Activated B cell treated with CpG ODN at 0.5 μM for 24 hours (primary cell): Measurements from ENCODE around the gene LIMK2. TPM values are rescaled to one million over a fixed set of nuclear protein-coding genes. Genes with fewer than 3 reads are reported as not detected.

ENCODE experiments used
- ATAC-seq: fragments of 200-7000 bp; cut with Tn5 transposase; one replicate; pipeline ENCODE4 v1.10.0; 2021; ENCODE audit warnings: low read depth, mild to moderate bottlenecking, moderate library complexity
- CTCF ChIA-PET: fragments of 350-600 bp; sonication (Branson Sonifier 250); formaldehyde crosslinking; loops from one replicate; lab custom pipeline; 2021; ENCODE audit warnings: antibody characterized with exemption; lab: Charles Lee
- POLR2A ChIA-PET: fragments of 350-600 bp; sonication (Branson Sonifier 250); formaldehyde crosslinking; loops from one replicate; lab custom pipeline; 2021; ENCODE audit warnings: antibody characterized with exemption; lab: Charles Lee
- DNase-seq: peaks from one replicate; pipeline ENCODE4 v3.0.0; 2022
- H3K27ac Mint-ChIP-seq: one replicate; pipeline ENCODE4 v1.8.0; 2020; ENCODE audit warnings: mixed read lengths
- H3K27me3 Mint-ChIP-seq: one replicate; pipeline ENCODE4 v1.8.0; 2021; ENCODE audit warnings: mixed read lengths
- H3K36me3 Mint-ChIP-seq: one replicate; pipeline ENCODE4 v1.8.0; 2021; ENCODE audit warnings: low read depth, mixed read lengths
- H3K4me1 Mint-ChIP-seq: one replicate; pipeline ENCODE4 v1.8.0; 2021; ENCODE audit warnings: mixed read lengths
- H3K4me3 Mint-ChIP-seq: one replicate; pipeline ENCODE4 v1.8.0; 2020; ENCODE audit warnings: mild to moderate bottlenecking, mixed read lengths
- H3K9me3 Mint-ChIP-seq: one replicate; pipeline ENCODE4 v1.8.0; 2020; ENCODE audit warnings: mixed read lengths
- intact Hi-C: fragments of 100-400 bp; cut with micrococcal nuclease; formaldehyde crosslinking; loops from one replicate; pipeline ENCODE4 v1.15.1; 2024
- total RNA-seq: library from RNA; stranded (reverse); gene quantifications from 2 replicates; pipeline ENCODE4 v1.2.3, GENCODE V29; 2022
- TF ChIP-seq, protein P1 (sequence below): fragments of 200-600 bp; IDR thresholded peaks from one replicate; pipeline ENCODE4 v1.8.0; 2022; ENCODE audit warnings: antibody characterized with exemption, mild to moderate bottlenecking

Gene LIMK2
- total RNA-seq, 1 donor from 2014 or later: 17.7 TPM

DNA sequence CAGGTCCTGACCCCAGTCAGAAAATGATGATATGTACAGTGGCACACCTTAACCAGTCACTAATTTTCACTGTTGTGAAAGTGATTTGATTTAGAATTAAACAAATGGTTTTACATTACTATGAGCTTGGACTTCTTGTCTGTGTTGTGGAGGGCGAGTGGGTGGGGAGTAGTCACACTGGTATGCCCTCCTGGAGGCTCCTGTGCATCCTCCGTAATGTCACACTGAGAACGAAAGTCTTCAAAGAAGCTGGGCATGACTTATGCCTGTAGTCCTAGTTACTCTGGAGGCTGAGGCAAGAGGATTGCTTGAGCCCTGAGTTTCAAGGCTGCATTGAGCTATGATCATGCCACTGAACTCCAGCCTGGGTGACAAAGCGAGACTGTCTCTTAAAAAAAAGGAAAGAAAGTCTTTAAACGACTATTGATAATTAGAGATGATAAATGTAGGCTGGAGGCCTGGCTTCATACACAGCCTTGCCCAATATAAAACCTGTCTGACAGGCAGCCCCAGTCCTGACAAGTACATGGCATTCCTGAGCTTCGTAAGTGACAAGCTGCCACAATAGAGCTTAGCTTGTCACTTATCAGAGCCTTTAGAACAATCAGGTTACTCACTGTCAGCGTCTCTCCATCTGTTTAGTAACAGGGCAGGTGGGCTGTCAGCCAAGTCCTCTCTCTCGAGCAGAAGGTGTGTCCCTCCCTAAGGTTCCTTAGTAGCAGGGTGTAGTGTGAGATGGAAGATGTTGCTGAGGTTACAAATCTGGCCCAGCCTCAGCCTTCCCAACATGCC lies 5.0 kb upstream of the LIMK2 start:
- ChIA-PET CTCF (interaction anchor here (1.5 to 1.9 kb wide), 2 partner anchors 66 to 106 kb away, joined by 6 to 10 read pairs; no protein-coding TSS in a partner anchor), POLR2A (interaction anchor here (0.6 to 0.7 kb wide), 2 partner anchors 30 to 64 kb away, joined by 4 read pairs; no protein-coding TSS in a partner anchor)
- Mint-ChIP-seq H3K9me3 (no peaks in the 10 kb centered on the region), H3K4me1 (peaks cover 20% of the 10 kb centered on the region), H3K4me3 (no peak overlapping the region), H3K27ac (no peak overlapping the region), H3K27me3 (no peaks in the 10 kb centered on the region), H3K36me3 (peaks cover 37% of the 10 kb centered on the region)
- TF ChIP-seq, protein P1, sequence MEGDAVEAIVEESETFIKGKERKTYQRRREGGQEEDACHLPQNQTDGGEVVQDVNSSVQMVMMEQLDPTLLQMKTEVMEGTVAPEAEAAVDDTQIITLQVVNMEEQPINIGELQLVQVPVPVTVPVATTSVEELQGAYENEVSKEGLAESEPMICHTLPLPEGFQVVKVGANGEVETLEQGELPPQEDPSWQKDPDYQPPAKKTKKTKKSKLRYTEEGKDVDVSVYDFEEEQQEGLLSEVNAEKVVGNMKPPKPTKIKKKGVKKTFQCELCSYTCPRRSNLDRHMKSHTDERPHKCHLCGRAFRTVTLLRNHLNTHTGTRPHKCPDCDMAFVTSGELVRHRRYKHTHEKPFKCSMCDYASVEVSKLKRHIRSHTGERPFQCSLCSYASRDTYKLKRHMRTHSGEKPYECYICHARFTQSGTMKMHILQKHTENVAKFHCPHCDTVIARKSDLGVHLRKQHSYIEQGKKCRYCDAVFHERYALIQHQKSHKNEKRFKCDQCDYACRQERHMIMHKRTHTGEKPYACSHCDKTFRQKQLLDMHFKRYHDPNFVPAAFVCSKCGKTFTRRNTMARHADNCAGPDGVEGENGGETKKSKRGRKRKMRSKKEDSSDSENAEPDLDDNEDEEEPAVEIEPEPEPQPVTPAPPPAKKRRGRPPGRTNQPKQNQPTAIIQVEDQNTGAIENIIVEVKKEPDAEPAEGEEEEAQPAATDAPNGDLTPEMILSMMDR: no peak
- intact Hi-C loops: no loop called here
- ATAC-seq (no peak), DNase-seq (no peak)

DNA sequence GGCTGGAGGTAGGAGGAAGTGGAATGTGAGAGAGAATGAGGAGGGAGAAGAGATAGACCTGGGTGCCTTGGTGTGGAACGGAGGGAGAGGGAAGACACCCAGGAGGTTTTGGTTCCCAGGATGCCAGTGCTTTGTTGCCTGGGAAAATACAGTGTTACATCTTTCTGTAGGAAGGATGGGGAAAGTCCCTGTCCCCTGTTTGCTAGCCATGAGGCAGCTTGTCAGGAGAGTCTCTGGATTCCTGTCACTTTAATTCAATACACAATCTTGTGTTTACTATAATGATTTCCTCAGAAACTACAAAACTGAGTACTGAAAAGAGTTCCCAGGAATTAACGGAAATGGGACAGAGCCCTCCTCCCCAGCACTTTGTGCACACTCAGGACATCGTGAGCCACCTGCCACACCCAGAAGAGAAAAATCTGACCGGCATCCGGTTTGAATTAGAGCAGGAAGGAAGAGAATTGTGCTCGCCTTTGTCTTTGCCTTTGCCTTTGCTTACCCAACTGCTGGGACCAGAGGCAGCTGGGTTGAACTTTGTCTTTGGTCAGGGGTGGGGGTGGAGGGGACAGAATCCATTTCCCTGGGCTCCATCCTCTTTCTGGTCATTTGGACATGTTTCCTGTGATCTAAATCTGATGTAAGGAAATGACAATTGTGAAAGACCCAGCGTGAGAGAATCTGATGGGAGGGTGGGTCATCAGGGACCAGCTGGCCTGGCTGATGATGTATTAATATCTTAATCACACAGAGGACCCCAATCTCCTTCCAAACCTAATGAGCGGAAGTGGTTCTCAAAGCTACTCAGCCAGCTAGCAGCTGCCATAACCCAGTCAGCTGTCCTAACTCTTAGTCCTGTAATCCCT lies 1.3 kb upstream of the LIMK2 start:
- Mint-ChIP-seq H3K27me3 (no peaks in the 10 kb centered on the region), H3K27ac (peak overlapping the region; percentile 65), H3K4me3 (no peak overlapping the region), H3K9me3 (no peaks in the 10 kb centered on the region), H3K4me1 (peaks cover 26% of the 10 kb centered on the region), H3K36me3 (peaks cover 13% of the 10 kb centered on the region)
- ATAC-seq (no peak), DNase-seq (no peak)
- intact Hi-C loops: loop anchor here (5.0 to 10.0 kb wide), 3 partner anchors 103 to 734 kb away; partner anchors contain the start of genes SELENOM and YWHAH
- TF ChIP-seq, protein P1: no peak
- CTCF ChIA-PET: interaction anchor here (0.8 to 6.1 kb wide), 13 partner anchors 11 to 240 kb away, joined by 3 to 53 read pairs (median 4); no protein-coding TSS in a partner anchor
- POLR2A ChIA-PET: interaction anchor here (1.2 to 3.6 kb wide), 6 partner anchors 50 to 137 kb away, joined by 3 to 31 read pairs (median 4); partner anchors contain the start of genes PIK3IP1 and RNF185

DNA sequence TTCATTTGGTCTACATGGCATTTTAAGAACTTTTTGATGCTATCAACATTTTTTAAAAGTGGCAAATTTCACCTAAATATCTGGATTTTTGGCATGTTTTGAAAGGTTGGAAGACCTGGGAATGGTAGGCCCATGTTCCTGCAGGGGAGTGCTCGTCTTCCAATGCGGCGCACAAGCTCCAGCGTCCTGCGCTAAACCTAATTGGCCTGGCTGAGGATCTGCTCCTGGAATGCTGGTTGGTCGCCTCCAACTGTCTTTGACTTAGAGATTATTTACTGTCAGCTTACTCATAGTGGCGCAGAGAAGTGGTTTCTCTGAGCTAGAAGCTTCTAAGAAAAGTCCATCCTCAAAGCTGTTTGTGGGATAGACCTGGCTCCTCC lies 626 bp upstream of the LIMK2 start:
- Mint-ChIP-seq H3K36me3 (peaks cover 8% of the 10 kb centered on the region), H3K4me1 (peaks cover 26% of the 10 kb centered on the region), H3K4me3 (peak overlapping the region; percentile 90), H3K27me3 (no peaks in the 10 kb centered on the region), H3K9me3 (no peaks in the 10 kb centered on the region), H3K27ac (peak overlapping the region; percentile 79)
- ATAC-seq (no peak), DNase-seq (no peak)
- intact Hi-C loops: loop anchor here (5.0 to 10.0 kb wide), 3 partner anchors 104 to 733 kb away; partner anchors contain the start of genes SELENOM and YWHAH
- TF ChIP-seq, protein P1: no peak
- ChIA-PET POLR2A (interaction anchor here (1.2 to 3.6 kb wide), 6 partner anchors 21 to 136 kb away, joined by 3 to 31 read pairs (median 4); partner anchors contain the start of genes PIK3IP1 and RNF185), CTCF (interaction anchor here (0.8 to 6.1 kb wide), 13 partner anchors 12 to 241 kb away, joined by 3 to 53 read pairs (median 4); no protein-coding TSS in a partner anchor)

DNA sequence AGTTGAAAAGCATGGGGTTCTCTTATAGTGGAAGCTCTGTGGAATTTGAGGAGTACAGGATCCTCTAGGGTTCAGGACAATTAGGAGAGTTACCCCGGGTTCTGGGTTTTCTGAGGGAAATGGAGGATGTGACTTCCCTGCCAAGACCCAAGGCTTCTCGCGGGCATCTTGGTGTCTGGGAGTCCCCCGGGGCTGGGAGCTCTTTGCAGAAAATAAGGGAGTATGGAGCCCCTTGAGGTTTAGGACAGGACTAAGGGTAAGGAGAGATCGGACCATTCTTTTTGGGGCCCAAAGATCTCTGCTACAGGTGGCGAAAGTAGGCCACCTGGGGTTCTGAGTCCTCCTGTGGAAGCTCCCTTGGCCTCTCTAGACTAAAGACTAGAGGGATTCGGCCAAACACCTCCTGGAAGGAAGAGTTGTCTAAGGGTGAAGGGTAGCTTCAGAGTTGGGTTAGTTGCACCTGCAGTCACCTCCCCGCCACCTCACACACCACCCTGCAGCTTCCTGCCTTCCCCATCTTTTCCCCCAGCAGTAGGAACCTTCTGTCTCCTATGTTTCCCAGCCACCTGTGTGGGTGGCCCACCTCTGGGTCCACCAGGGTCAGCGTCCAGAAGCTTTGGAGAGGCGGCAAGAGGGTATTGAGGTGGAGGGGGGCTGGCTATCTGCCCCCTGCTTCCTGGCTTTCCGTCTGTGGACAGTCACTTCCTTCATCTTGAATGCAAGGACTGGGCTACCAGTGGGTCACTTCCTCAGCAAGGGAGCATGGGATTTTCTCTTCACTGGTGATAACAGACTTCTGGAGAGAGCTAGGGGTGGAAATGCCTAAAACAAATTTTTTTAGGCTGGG lies 908 bp downstream of the LIMK2 start:
- TF ChIP-seq, protein P1: no peak
- no peaks in the 10 kb centered on the region for H3K27me3 Mint-ChIP-seq
- H3K36me3 Mint-ChIP-seq: peaks cover 2% of the 10 kb centered on the region
- H3K9me3 Mint-ChIP-seq: no peaks in the 10 kb centered on the region
- peak overlapping the region; percentile 69 for H3K27ac Mint-ChIP-seq
- ATAC-seq (no peak), DNase-seq (no peak)
- peak overlapping the region; percentile 90 for H3K4me3 Mint-ChIP-seq
- CTCF ChIA-PET: interaction anchor here (0.6 to 6.1 kb wide), 8 partner anchors 11 to 101 kb away, joined by 3 to 53 read pairs (median 4); no protein-coding TSS in a partner anchor
- intact Hi-C loops: loop anchor here (1.0 to 10.0 kb wide), 14 partner anchors 7 to 732 kb away; partner anchors contain the start of genes DRG1, PIK3IP1, RNF185 and SELENOM
- POLR2A ChIA-PET: interaction anchor here (0.6 to 3.6 kb wide), 9 partner anchors 9 to 578 kb away, joined by 3 to 31 read pairs (median 4); partner anchors contain the start of genes PIK3IP1 and RNF185
- H3K4me1 Mint-ChIP-seq: peaks cover 29% of the 10 kb centered on the region
